MM.1S (cell line): Measurements from ENCODE around the gene HIGD2A.

Experiments used
- CTCF ChIP-seq: fragments of 300-600 bp; sonication (generic); IDR thresholded peaks from 2 replicates; pipeline ENCODE4 v1.5.1; 2016; ENCODE audit warnings: antibody characterized with exemption, low read length, mixed read lengths
- EZH2 ChIP-seq: fragments of 300-600 bp; sonication (generic); optimal IDR thresholded peaks from 2 replicates; pipeline ENCODE3; 2017; ENCODE audit warnings: low read depth, mild to moderate bottlenecking, antibody characterized with exemption, low read length, mixed read lengths
- EZH2phosphoT487 ChIP-seq: fragments of 300-600 bp; sonication (generic); IDR thresholded peaks from 2 replicates; pipeline ENCODE4 v1.6.1; 2018; ENCODE audit warnings: antibody characterized with exemption, low read length

GRCh38 chr5:176386491-176386890, 2.1 kb upstream of the HIGD2A start:
- no peak for TF ChIP-seq EZH2
- TF ChIP-seq CTCF: no peak
- no peak for TF ChIP-seq EZH2phosphoT487
